NCI-H146 (cell line): ENCODE measurements around the gene KIRREL3.

Experiments used
- DNase-seq: peaks from one replicate; lab custom pipeline; 2025; lab: John Stamatoyannopoulos, UW

KIRREL3 gene

GRCh38 chr11:126997196-126997595 is 3.4 kb downstream of the KIRREL3 start:
- peak; percentile 76 for DNase-seq

- no peak for DNase-seq
These were observed 4.3 kb downstream of the KIRREL3 start for GRCh38 chr11:126996036-126996804.

- DNase-seq: no peak
These were observed 7.0 kb downstream of the KIRREL3 start for GRCh38 chr11:126993599-126993998.

GRCh38 chr11:126992804-126993111 is 7.8 kb downstream of the KIRREL3 start:
- no peak for DNase-seq

DNA sequence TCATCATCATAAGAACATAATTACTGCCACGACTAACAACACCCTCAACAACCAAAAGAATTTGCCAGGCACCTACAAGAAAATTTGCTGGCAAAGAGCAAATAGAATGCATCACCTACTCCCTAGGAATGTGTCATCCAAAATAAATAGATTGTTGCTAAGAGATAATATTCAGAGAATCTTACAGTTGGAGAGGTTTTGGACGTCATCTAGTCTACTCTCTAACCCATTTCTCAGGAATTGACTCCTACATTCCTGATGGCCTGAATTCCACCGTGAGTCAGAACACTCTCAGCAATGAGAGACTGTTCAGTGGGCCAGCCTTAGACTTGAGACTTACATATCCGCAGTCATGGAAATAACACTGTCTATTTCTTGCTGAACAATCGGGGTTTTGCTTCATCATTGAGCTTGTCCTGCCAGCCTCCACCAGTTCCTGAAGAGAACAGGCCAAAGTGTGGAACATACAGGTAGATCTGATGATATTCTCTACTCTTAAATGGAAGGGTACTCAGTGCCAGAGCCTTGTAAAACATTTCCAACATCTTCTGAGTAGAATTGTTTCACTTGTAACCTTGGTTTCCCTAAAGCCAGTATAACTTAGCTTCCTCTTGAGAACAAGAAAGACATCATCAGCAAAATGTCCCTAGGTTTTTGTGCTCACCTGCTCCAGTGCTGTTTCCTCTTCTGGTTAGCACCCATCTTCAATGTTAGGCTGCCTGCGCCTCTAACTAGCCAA is 8.3 kb downstream of the KIRREL3 start:
- DNase-seq: no peak

GRCh38 chr11:126991596-126991995 is 9.0 kb downstream of the KIRREL3 start:
- DNase-seq: no peak

- no peak for DNase-seq
These were observed 9.7 kb downstream of the KIRREL3 start for GRCh38 chr11:126990716-126991480.

- peak; percentile 83 for DNase-seq
These were observed 10.4 kb downstream of the KIRREL3 start for GRCh38 chr11:126989942-126990715.

DNA sequence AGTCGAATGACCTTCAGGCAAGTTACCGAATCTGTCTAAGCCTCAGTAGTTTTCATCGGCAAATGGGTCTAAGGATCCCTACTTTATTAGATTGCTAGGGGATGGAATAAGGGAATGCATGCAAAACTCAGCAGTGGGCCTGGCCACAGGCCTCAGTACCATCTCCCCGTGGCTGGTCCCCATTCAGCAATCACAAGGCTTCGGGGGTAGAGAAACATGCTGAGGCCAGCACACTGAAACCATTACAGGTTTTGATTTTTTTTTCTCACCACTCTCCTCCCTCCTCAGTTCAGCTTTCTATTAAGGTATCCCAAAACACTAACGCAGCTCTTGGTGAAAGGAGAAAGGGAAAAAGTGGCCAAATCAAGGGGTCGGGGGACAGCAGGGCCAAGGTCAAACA is 11.9 kb downstream of the KIRREL3 start:
- DNase-seq: no peak

GRCh38 chr11:126981635-126982034 is 18.9 kb downstream of the KIRREL3 start:
- no peak for DNase-seq

DNA sequence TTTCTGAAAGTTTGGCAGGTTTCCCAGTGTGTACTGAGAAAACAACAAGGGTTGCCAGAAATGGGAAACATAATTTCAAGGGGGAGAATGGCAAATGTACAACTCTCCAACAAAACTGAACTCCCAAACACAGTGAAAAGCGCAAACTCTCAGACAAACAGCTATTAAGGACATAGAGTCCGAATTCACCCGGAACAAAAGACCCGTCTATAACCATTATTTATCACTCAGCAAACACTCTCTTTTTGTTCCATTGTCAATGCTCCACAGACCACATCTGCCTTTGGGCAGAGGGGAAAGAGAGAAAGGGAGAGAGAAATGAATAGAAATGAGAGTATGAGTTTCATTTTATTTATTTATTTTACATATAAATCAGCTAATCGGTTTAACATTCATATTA is 21.7 kb downstream of the KIRREL3 start:
- DNase-seq: peak; percentile 91

- peak; percentile 78 for DNase-seq
These were observed 22.4 kb downstream of the KIRREL3 start for GRCh38 chr11:126978165-126978564.

DNA sequence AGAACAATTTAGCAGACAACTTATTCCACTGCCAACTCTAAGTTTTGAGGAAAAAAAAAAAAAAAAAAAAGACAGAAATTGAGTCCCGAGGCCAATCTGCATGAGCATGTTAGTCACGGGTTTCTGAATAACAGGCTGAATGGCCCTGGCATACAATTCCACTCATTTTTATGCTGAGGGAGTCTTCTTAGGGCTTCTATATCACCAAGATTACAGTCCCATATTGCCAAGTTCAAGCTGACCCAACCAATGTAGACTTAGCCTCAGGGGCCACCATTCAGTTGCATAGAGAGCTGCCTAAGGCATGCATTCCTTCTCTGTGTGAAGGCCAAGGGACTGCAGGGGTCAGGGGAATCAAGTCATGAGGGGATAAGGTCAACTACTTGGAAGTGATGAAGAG is 27.5 kb downstream of the KIRREL3 start:
- DNase-seq: no peak

DNA sequence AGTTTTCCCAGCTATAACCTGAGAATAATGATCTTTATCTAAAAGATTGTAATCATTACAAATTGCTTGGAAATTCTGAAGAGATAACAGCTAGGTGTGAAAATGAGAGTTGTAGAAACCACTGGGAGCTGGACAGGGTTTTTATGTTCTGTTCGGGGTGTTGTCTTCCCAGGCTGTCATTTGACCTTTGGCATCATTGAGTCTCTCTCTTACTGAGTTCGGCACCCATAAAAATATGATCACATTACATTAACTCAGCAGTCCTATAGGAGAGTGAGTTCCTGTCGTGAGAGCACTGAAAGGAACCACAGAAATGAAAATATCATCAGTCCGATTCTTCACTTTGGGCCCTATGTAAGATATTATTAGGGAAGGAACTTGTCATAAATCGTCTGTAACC is 29.3 kb downstream of the KIRREL3 start:
- no peak for DNase-seq

- DNase-seq: peak; percentile 38
These were observed 30.6 kb downstream of the KIRREL3 start for GRCh38 chr11:126969865-126970479.

GRCh38 chr11:126968915-126969314 is 31.7 kb downstream of the KIRREL3 start:
- peak; percentile 8 for DNase-seq

- no peak for DNase-seq
These were observed 35.2 kb downstream of the KIRREL3 start for GRCh38 chr11:126965331-126965730.

GRCh38 chr11:126963603-126964363 is 36.8 kb downstream of the KIRREL3 start:
- no peak for DNase-seq

DNA sequence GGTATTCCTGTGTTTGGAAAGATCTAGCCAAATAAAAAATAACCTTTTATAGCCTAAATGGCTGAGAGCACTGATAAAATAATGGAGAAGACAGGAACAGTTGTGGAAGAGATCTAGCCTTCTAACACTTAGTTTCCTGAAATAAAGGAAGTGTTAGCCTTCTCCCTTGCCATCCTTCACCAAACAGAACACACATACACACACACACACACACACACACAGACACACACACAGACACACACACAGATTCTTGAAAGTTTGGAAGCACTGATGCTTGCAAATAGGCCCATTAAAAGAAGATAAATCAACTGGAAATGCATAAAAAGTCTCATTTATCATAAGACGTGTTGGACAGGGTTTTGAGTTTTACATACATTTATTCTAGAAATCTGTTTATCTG is 37.5 kb downstream of the KIRREL3 start:
- no peak for DNase-seq

DNA sequence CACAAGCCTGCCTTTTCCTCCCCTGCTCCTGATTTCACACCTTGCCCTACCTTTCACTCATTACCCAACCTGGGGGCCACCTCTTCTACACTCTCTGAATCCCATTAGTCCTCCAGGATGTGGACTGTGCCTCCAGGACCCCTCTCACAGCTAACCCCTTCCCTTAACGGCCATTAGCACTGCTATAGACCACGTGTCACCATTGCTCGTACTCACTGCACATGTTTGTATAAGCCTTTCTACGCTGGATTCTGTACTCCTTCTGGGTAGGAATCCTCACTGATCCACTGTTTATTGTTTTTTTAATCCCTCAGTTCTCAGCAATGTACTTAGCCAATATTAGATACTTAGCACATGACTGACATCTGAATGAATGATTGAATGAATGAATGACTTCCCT is 40.9 kb downstream of the KIRREL3 start:
- no peak for DNase-seq

- DNase-seq: no peak
These were observed 43.9 kb downstream of the KIRREL3 start for GRCh38 chr11:126956635-126957034.
